Measurements from ENCODE around the gene ATP8A1. TPM values are rescaled to one million over a fixed set of nuclear protein-coding genes. Genes with fewer than 3 reads are reported as not detected.

ATP8A1 gene
- polyA plus RNA-seq, 1 donor from 2014 or later, result 45.8 TPM

DNA sequence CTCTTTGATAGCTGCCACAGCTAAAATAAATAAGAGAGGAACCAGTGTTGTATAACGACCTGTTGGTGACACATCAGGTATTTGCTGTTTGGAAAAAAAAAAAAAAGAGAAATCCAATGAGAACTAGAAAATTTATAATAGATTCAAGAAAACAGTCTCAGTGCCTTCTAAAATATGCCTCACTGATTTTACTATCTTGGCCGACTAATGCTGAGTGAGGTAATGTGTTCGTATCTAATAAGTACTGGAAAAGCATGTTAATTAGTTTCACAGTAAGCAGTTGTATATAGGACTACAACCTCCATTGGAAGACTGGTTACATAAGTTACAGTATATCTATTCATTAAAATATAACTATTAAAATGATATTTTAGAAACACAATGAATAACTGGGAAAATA is 32.4 kb downstream of the ATP8A1 start:
- no peak for TF ChIP-seq EP300 (conservative IDR thresholded peaks at IDR 0.05; ENCODE audit: poor library complexity, severe bottlenecking)
- TF ChIP-seq MXI1 (conservative IDR thresholded peaks at IDR 0.05; ENCODE audit: poor library complexity, severe bottlenecking), result no peak
- no peak for TF ChIP-seq EZH2 (IDR thresholded peaks at IDR 0.05; ENCODE audit: borderline replicate concordance, insufficient read depth, low read length, poor library complexity, severe bottlenecking)
- TF ChIP-seq TAF1 (IDR thresholded peaks at IDR 0.05; ENCODE audit: low read depth), result no peak
- TF ChIP-seq, protein P1, sequence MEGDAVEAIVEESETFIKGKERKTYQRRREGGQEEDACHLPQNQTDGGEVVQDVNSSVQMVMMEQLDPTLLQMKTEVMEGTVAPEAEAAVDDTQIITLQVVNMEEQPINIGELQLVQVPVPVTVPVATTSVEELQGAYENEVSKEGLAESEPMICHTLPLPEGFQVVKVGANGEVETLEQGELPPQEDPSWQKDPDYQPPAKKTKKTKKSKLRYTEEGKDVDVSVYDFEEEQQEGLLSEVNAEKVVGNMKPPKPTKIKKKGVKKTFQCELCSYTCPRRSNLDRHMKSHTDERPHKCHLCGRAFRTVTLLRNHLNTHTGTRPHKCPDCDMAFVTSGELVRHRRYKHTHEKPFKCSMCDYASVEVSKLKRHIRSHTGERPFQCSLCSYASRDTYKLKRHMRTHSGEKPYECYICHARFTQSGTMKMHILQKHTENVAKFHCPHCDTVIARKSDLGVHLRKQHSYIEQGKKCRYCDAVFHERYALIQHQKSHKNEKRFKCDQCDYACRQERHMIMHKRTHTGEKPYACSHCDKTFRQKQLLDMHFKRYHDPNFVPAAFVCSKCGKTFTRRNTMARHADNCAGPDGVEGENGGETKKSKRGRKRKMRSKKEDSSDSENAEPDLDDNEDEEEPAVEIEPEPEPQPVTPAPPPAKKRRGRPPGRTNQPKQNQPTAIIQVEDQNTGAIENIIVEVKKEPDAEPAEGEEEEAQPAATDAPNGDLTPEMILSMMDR (IDR thresholded peaks at IDR 0.05; ENCODE audit: poor library complexity, severe bottlenecking), result no peak
- no peak for TF ChIP-seq POLR2AphosphoS5 (IDR thresholded peaks at IDR 0.05)
- TF ChIP-seq, protein P2, sequence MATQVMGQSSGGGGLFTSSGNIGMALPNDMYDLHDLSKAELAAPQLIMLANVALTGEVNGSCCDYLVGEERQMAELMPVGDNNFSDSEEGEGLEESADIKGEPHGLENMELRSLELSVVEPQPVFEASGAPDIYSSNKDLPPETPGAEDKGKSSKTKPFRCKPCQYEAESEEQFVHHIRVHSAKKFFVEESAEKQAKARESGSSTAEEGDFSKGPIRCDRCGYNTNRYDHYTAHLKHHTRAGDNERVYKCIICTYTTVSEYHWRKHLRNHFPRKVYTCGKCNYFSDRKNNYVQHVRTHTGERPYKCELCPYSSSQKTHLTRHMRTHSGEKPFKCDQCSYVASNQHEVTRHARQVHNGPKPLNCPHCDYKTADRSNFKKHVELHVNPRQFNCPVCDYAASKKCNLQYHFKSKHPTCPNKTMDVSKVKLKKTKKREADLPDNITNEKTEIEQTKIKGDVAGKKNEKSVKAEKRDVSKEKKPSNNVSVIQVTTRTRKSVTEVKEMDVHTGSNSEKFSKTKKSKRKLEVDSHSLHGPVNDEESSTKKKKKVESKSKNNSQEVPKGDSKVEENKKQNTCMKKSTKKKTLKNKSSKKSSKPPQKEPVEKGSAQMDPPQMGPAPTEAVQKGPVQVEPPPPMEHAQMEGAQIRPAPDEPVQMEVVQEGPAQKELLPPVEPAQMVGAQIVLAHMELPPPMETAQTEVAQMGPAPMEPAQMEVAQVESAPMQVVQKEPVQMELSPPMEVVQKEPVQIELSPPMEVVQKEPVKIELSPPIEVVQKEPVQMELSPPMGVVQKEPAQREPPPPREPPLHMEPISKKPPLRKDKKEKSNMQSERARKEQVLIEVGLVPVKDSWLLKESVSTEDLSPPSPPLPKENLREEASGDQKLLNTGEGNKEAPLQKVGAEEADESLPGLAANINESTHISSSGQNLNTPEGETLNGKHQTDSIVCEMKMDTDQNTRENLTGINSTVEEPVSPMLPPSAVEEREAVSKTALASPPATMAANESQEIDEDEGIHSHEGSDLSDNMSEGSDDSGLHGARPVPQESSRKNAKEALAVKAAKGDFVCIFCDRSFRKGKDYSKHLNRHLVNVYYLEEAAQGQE (IDR thresholded peaks at IDR 0.05; ENCODE audit: borderline replicate concordance), result no peak
- no peak for TF ChIP-seq RAD21 (conservative IDR thresholded peaks at IDR 0.05)
- TF ChIP-seq SMC3 (conservative IDR thresholded peaks at IDR 0.05; ENCODE audit: poor library complexity), result no peak
- no peak overlapping the region for H3K27ac ChIP-seq (ENCODE audit: low read length)
- H3F3A ChIP-seq (ENCODE audit: insufficient read depth, low read length, poor library complexity, severe bottlenecking), result no peaks in the 10 kb centered on the region
- no peak overlapping the region for H3K9ac ChIP-seq (ENCODE audit: low read length)
- no peaks in the 10 kb centered on the region for H3K79me2 ChIP-seq (replicated peaks; ENCODE audit: insufficient read depth, low read length)
- H3K9me3 ChIP-seq (ENCODE audit: low read length), result no peaks in the 10 kb centered on the region
- no peaks in the 10 kb centered on the region for H3K9me2 ChIP-seq (ENCODE audit: insufficient read depth, low read length)
- no peak overlapping the region for H2AFZ ChIP-seq (ENCODE audit: low read depth, low read length)
- no peak overlapping the region for H3K4me2 ChIP-seq (ENCODE audit: low read length)
- no peak overlapping the region for H3K4me3 ChIP-seq (ENCODE audit: low read length)
- H3K27me3 ChIP-seq (ENCODE audit: insufficient read depth, low read depth, low read length), result no peaks in the 10 kb centered on the region
- H4K20me1 ChIP-seq (ENCODE audit: insufficient read depth), result no peaks in the 10 kb centered on the region
- H3K36me3 ChIP-seq (ENCODE audit: insufficient read depth, low read length), result no peaks in the 10 kb centered on the region

DNA sequence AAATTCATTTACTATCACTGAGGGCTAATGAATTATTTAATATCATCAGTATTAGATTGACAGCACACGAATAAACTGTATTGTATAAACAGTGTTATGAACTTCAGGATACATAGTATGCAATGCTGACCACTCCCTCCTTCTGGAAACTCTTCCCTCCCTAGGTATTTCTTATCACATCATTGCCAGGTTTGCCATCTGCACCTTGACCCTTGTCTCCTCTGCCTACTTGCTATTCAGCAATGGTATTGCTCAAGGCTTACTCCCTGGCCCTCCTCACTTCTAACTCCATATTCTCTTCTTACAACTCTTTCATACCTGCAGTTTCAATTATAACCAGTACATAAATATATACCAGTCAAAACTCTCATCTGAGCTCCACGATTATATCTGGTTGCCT is 38.9 kb downstream of the ATP8A1 start:
- no peaks in the 10 kb centered on the region for H4K20me1 ChIP-seq (ENCODE audit: insufficient read depth)
- H3K9me3 ChIP-seq (ENCODE audit: low read length), result no peaks in the 10 kb centered on the region
- H3K36me3 ChIP-seq (ENCODE audit: insufficient read depth, low read length), result no peaks in the 10 kb centered on the region
- H2AFZ ChIP-seq (ENCODE audit: low read depth, low read length), result no peak overlapping the region
- no peak overlapping the region for H3K4me3 ChIP-seq (ENCODE audit: low read length)
- no peak overlapping the region for H3K4me2 ChIP-seq (ENCODE audit: low read length)
- no peaks in the 10 kb centered on the region for H3K79me2 ChIP-seq (replicated peaks; ENCODE audit: insufficient read depth, low read length)
- TF ChIP-seq TAF1 (IDR thresholded peaks at IDR 0.05; ENCODE audit: low read depth) (no peak), SMC3 (conservative IDR thresholded peaks at IDR 0.05; ENCODE audit: poor library complexity) (no peak), RAD21 (conservative IDR thresholded peaks at IDR 0.05) (no peak), EP300 (conservative IDR thresholded peaks at IDR 0.05; ENCODE audit: poor library complexity, severe bottlenecking) (no peak), MXI1 (conservative IDR thresholded peaks at IDR 0.05; ENCODE audit: poor library complexity, severe bottlenecking) (no peak), POLR2AphosphoS5 (IDR thresholded peaks at IDR 0.05) (no peak), EZH2 (IDR thresholded peaks at IDR 0.05; ENCODE audit: borderline replicate concordance, insufficient read depth, low read length, poor library complexity, severe bottlenecking) (no peak)
- TF ChIP-seq, protein P1 (IDR thresholded peaks at IDR 0.05; ENCODE audit: poor library complexity, severe bottlenecking), result no peak
- TF ChIP-seq, protein P2 (IDR thresholded peaks at IDR 0.05; ENCODE audit: borderline replicate concordance), result no peak
- no peaks in the 10 kb centered on the region for H3K9me2 ChIP-seq (ENCODE audit: insufficient read depth, low read length)
- H3K27ac ChIP-seq (ENCODE audit: low read length), result no peak overlapping the region
- no peaks in the 10 kb centered on the region for H3K27me3 ChIP-seq (ENCODE audit: insufficient read depth, low read depth, low read length)
- no peak overlapping the region for H3K9ac ChIP-seq (ENCODE audit: low read length)
- no peaks in the 10 kb centered on the region for H3F3A ChIP-seq (ENCODE audit: insufficient read depth, low read length, poor library complexity, severe bottlenecking)
